PFSK-1 (cell line): ENCODE results near the gene RASL12.

Experiments
- POLR2AphosphoS5 ChIP-seq: IDR thresholded peaks from 2 replicates; pipeline ENCODE4 v1.6.1; 2012; ENCODE audit warnings: low read depth, mild to moderate bottlenecking, control low read depth, low read length, moderate library complexity
- REST ChIP-seq, 2 experiments: IDR thresholded peaks; 2 replicates each; pipeline versions ENCODE4 v1.6.1 to v1.8.0; 2011 to 2012; ENCODE audit warnings: low read depth in 2 of 2, low read length in 2 of 2, control low read depth in 1 of 2, inconsistent platforms in 1 of 2, mild to moderate bottlenecking in 1 of 2, moderate library complexity in 1 of 2; ENCODE audit not compliant: insufficient read depth in 1 of 2
- SIN3A ChIP-seq: IDR thresholded peaks from 2 replicates; pipeline ENCODE4 v1.6.1; 2012; ENCODE audit warnings: mild to moderate bottlenecking, low read length, moderate library complexity, borderline replicate concordance; ENCODE audit not compliant: insufficient read depth
- TAF1 ChIP-seq: IDR thresholded peaks from 2 replicates; pipeline ENCODE4 v1.6.1; 2012; ENCODE audit warnings: low read length, control low read depth, borderline replicate concordance; ENCODE audit not compliant: insufficient read depth

GRCh38 chr15:65066635-65067316 is 1.0 kb downstream of the RASL12 start:
- TF ChIP-seq REST (IDR thresholded peaks at IDR 0.05; ENCODE audit: insufficient read depth in 1 of 2, low read depth in 2 of 2, low read length in 2 of 2) (no peak), TAF1 (no peak), POLR2AphosphoS5 (no peak), SIN3A (no peak)
